HepG2 (cell line): ENCODE results near the gene ACADS. TPM values are rescaled to one million over a fixed set of nuclear protein-coding genes. Genes with fewer than 3 reads are reported as not detected.

ENCODE experiments used
- ADNP ChIP-seq: sonication (generic); formaldehyde crosslinking; IDR thresholded peaks from 2 replicates; pipeline ENCODE4 v1.4.0; 2020; ENCODE audit warnings: missing genetic modification reagents
- ATM ChIP-seq: fragments of 450-650 bp; IDR thresholded peaks from 2 replicates; pipeline ENCODE4 v1.7.1; 2017; ENCODE audit warnings: mild to moderate bottlenecking, borderline replicate concordance
- GATAD2A ChIP-seq: IDR thresholded peaks from 2 replicates; pipeline ENCODE4 v1.6.1; 2016
- ONECUT2 ChIP-seq: sonication (generic); formaldehyde crosslinking; IDR thresholded peaks from 2 replicates; pipeline ENCODE4 v1.4.0; 2020; ENCODE audit warnings: missing genetic modification reagents
- RELA ChIP-seq: sonication (generic); formaldehyde crosslinking; IDR thresholded peaks from 2 replicates; pipeline ENCODE4 v1.4.0; 2020; ENCODE audit warnings: missing genetic modification reagents
- SAFB2 ChIP-seq: sonication (generic); formaldehyde crosslinking; IDR thresholded peaks from 2 replicates; pipeline ENCODE4 v1.5.1; 2020; ENCODE audit warnings: missing genetic modification reagents, low read depth, mild to moderate bottlenecking, borderline replicate concordance
- TGIF2 ChIP-seq: IDR thresholded peaks from 2 replicates; pipeline ENCODE4 v1.6.1; 2016; ENCODE audit warnings: control low read depth, missing compliant biosample characterization
- ZNF572 ChIP-seq: sonication (generic); formaldehyde crosslinking; IDR thresholded peaks from 2 replicates; pipeline ENCODE4 v1.5.1; 2020; ENCODE audit warnings: mild to moderate bottlenecking, missing genetic modification reagents
- polyA plus RNA-seq, 8 experiments: library from polyadenylated mRNA; depleted of rRNA in 3 of 8; stranded (reverse) in 7 of 8; unstranded in 1 of 8; fragments of >200 nt; fragmentation: Illumina TruSeq in 4 of 8; extraction: Trizol in 4 of 8; gene quantifications; 2 replicates each; pipeline versions ENCODE4 v1.2.1 to v1.2.3, GENCODE V29; 2011 to 2016; ENCODE audit warnings: low read depth in 4 of 8, missing spikeins in 1 of 8, mixed read lengths in 1 of 8; ENCODE audit not compliant: insufficient read depth in 1 of 8
- total RNA-seq, 5 experiments: library from RNA; depleted of rRNA; stranded (reverse); fragments of >200 nt; fragmentation: Illumina TruSeq; extraction: Trizol; gene quantifications; 2 replicates each; pipeline ENCODE4 v1.2.3, GENCODE V29; 2016; ENCODE audit warnings: low read depth in 1 of 5
- TF ChIP-seq, protein P1 (sequence below): sonication (generic); formaldehyde crosslinking; IDR thresholded peaks from 2 replicates; pipeline ENCODE4 v1.5.0; 2020; ENCODE audit warnings: missing genetic modification reagents, mild to moderate bottlenecking, borderline replicate concordance
- TF ChIP-seq, protein P2 (sequence below): sonication (generic); formaldehyde crosslinking; IDR thresholded peaks from 2 replicates; pipeline ENCODE4 v1.4.0; 2020; ENCODE audit warnings: low read depth, missing genetic modification reagents
- TF ChIP-seq, protein P3 (sequence below): sonication (generic); formaldehyde crosslinking; IDR thresholded peaks from 2 replicates; pipeline ENCODE4 v1.5.1; 2020; ENCODE audit warnings: mild to moderate bottlenecking, missing genetic modification reagents, moderate library complexity
- TF ChIP-seq, protein P4 (sequence below): sonication (generic); formaldehyde crosslinking; IDR thresholded peaks from 2 replicates; pipeline ENCODE4 v1.5.0; 2020; ENCODE audit warnings: mild to moderate bottlenecking, missing genetic modification reagents
- TF ChIP-seq, protein P5 (sequence below): IDR thresholded peaks from 2 replicates; pipeline ENCODE4 v1.6.1; 2016; ENCODE audit warnings: low read depth, borderline replicate concordance
- TF ChIP-seq, protein P6 (sequence below): sonication (generic); formaldehyde crosslinking; IDR thresholded peaks from 2 replicates; pipeline ENCODE4 v1.4.0; 2020; ENCODE audit warnings: missing genetic modification reagents, mild to moderate bottlenecking, borderline replicate concordance

ACADS gene
- total and polyA plus RNA-seq, 2 of the 13 experiments (the other 11 are each of a cell fraction or from before 2014, with no cell fraction given): 17.4 to 27.7 TPM

DNA sequence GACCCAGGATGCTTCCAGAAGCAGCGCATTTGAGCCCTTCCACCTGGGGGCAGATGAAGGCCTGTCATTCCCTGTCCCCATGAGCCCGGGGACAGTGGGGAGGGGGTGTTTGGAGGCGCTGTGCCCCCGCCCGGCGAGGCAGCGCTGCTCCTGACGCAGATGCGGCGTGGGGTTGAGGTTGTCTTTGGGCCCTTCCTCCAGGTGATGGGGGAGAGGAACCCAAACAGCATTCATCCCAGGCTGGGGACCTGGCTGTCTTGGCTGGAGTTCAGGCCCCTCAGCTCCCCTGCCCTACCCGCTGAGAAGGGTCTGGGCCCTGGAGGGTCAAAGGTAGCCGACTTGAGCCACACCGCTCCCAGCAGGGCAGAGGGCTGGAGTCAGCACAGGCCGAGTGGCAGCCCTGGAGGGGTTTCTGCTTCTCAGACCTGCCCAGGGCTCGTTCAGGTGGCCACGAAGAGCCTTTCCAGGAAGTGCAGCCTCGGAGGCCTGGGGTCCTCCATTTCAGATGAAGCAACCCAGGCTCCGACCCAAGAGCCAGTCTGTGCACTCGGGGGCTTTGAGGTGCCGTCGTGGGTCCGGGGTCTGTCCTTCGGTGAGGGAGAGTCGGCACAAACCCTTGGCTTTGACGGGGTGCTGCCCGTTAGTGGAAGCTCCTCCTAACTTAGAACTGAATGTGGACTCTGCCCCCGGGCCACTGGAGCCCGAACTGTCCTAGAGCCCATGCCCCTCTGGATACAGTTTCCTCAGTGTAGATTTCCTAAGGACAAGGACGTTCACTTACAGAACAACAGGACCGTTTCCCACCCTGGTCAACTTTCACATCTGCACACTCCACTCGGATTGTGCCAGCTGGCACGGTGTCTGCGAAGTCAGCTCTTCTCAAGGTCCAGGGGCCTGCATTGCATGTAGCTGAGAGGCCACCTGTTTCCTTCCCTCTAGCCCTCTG is 16.1 kb downstream of the ACADS start (continued):
- TF ChIP-seq, protein P1, sequence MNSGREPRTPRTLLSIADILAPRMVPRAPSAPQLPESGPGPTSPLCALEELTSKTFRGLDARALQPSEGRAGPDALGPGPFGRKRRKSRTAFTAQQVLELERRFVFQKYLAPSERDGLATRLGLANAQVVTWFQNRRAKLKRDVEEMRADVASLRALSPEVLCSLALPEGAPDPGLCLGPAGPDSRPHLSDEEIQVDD (CRISPR knock-in tag): no peak
- TF ChIP-seq RELA (no peak), ADNP (CRISPR knock-in tag) (0 out of 2 replicates have a peak, but pooled peaks have one; percentile 11), SAFB2 (CRISPR knock-in tag) (0 out of 2 replicates have a peak, but pooled peaks have one; percentile 17), TGIF2 (CRISPR knock-in tag) (no peak), ZNF572 (CRISPR knock-in tag) (no peak), GATAD2A (CRISPR knock-in tag) (peak; percentile 27; the same call in 1 of the 2 replicates), ATM (no peak), ONECUT2 (CRISPR knock-in tag) (no peak)
- TF ChIP-seq, protein P2, sequence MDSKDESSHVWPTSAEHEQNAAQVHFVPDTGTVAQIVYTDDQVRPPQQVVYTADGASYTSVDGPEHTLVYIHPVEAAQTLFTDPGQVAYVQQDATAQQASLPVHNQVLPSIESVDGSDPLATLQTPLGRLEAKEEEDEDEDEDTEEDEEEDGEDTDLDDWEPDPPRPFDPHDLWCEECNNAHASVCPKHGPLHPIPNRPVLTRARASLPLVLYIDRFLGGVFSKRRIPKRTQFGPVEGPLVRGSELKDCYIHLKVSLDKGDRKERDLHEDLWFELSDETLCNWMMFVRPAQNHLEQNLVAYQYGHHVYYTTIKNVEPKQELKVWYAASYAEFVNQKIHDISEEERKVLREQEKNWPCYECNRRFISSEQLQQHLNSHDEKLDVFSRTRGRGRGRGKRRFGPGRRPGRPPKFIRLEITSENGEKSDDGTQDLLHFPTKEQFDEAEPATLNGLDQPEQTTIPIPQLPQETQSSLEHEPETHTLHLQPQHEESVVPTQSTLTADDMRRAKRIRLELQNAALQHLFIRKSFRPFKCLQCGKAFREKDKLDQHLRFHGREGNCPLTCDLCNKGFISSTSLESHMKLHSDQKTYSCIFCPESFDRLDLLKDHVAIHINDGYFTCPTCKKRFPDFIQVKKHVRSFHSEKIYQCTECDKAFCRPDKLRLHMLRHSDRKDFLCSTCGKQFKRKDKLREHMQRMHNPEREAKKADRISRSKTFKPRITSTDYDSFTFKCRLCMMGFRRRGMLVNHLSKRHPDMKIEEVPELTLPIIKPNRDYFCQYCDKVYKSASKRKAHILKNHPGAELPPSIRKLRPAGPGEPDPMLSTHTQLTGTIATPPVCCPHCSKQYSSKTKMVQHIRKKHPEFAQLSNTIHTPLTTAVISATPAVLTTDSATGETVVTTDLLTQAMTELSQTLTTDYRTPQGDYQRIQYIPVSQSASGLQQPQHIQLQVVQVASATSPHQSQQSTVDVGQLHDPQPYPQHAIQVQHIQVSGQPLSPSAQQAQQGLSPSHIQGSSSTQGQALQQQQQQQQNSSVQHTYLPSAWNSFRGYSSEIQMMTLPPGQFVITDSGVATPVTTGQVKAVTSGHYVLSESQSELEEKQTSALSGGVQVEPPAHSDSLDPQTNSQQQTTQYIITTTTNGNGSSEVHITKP: 0 out of 2 replicates have a peak, but pooled peaks have one; percentile 27
- TF ChIP-seq, protein P3, sequence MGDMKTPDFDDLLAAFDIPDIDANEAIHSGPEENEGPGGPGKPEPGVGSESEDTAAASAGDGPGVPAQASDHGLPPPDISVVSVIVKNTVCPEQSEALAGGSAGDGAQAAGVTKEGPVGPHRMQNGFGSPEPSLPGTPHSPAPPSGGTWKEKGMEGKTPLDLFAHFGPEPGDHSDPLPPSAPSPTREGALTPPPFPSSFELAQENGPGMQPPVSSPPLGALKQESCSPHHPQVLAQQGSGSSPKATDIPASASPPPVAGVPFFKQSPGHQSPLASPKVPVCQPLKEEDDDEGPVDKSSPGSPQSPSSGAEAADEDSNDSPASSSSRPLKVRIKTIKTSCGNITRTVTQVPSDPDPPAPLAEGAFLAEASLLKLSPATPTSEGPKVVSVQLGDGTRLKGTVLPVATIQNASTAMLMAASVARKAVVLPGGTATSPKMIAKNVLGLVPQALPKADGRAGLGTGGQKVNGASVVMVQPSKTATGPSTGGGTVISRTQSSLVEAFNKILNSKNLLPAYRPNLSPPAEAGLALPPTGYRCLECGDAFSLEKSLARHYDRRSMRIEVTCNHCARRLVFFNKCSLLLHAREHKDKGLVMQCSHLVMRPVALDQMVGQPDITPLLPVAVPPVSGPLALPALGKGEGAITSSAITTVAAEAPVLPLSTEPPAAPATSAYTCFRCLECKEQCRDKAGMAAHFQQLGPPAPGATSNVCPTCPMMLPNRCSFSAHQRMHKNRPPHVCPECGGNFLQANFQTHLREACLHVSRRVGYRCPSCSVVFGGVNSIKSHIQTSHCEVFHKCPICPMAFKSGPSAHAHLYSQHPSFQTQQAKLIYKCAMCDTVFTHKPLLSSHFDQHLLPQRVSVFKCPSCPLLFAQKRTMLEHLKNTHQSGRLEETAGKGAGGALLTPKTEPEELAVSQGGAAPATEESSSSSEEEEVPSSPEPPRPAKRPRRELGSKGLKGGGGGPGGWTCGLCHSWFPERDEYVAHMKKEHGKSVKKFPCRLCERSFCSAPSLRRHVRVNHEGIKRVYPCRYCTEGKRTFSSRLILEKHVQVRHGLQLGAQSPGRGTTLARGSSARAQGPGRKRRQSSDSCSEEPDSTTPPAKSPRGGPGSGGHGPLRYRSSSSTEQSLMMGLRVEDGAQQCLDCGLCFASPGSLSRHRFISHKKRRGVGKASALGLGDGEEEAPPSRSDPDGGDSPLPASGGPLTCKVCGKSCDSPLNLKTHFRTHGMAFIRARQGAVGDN: peak; percentile 75; the same call in 1 of the 2 replicates
- TF ChIP-seq, protein P4, sequence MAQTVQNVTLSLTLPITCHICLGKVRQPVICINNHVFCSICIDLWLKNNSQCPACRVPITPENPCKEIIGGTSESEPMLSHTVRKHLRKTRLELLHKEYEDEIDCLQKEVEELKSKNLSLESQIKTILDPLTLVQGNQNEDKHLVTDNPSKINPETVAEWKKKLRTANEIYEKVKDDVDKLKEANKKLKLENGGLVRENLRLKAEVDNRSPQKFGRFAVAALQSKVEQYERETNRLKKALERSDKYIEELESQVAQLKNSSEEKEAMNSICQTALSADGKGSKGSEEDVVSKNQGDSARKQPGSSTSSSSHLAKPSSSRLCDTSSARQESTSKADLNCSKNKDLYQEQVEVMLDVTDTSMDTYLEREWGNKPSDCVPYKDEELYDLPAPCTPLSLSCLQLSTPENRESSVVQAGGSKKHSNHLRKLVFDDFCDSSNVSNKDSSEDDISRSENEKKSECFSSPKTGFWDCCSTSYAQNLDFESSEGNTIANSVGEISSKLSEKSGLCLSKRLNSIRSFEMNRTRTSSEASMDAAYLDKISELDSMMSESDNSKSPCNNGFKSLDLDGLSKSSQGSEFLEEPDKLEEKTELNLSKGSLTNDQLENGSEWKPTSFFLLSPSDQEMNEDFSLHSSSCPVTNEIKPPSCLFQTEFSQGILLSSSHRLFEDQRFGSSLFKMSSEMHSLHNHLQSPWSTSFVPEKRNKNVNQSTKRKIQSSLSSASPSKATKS (CRISPR knock-in tag): no peak
- TF ChIP-seq, protein P5, sequence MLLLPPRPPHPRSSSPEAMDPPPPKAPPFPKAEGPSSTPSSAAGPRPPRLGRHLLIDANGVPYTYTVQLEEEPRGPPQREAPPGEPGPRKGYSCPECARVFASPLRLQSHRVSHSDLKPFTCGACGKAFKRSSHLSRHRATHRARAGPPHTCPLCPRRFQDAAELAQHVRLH (CRISPR knock-in tag): 0 out of 2 replicates have a peak, but pooled peaks have one; percentile 34
- TF ChIP-seq, protein P6, sequence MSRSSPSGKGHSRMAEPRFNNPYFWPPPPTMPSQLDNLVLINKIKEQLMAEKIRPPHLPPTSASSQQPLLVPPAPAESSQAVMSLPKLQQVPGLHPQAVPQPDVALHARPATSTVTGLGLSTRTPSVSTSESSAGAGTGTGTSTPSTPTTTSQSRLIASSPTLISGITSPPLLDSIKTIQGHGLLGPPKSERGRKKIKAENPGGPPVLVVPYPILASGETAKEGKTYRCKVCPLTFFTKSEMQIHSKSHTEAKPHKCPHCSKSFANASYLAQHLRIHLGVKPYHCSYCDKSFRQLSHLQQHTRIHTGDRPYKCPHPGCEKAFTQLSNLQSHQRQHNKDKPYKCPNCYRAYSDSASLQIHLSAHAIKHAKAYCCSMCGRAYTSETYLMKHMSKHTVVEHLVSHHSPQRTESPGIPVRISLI (CRISPR knock-in tag): 0 out of 2 replicates have a peak, but pooled peaks have one; percentile 17
